ENCODE measurements around the gene CYSRT1.

The CYSRT1 gene

GRCh38 chr9:137273095-137273490 lies 48.1 kb downstream of the CYSRT1 start:
- no peak for DNase-seq

GRCh38 chr9:137273611-137274320 lies 48.8 kb downstream of the CYSRT1 start:
- no peak for DNase-seq

- DNase-seq: no peak
These were observed 50.2 kb downstream of the CYSRT1 start for GRCh38 chr9:137275203-137275587.
